Endothelial cell (in vitro differentiated cells): ENCODE measurements around the gene TLE3. TPM values are rescaled to one million over a fixed set of nuclear protein-coding genes. Genes with fewer than 3 reads are reported as not detected.

Source experiments
- DNase-seq: peaks from one replicate; pipeline ENCODE4 v3.0.0; 2021; ENCODE audit warnings: low spot score
- H3K27ac Mint-ChIP-seq: one replicate; pipeline ENCODE4 v1.8.0; 2021; ENCODE audit warnings: mixed read lengths, inconsistent platforms; ENCODE audit not compliant: unreplicated experiment
- H3K27me3 Mint-ChIP-seq: one replicate; pipeline ENCODE4 v1.8.0; 2021; ENCODE audit warnings: mild to moderate bottlenecking, moderate library complexity, mixed read lengths, inconsistent platforms; ENCODE audit not compliant: unreplicated experiment
- H3K36me3 Mint-ChIP-seq: one replicate; pipeline ENCODE4 v1.8.0; 2021; ENCODE audit warnings: mild to moderate bottlenecking, low read depth, mixed read lengths, inconsistent platforms; ENCODE audit not compliant: unreplicated experiment
- H3K4me1 Mint-ChIP-seq: one replicate; pipeline ENCODE4 v1.8.0; 2021; ENCODE audit warnings: mild to moderate bottlenecking, mixed read lengths, inconsistent platforms; ENCODE audit not compliant: unreplicated experiment
- H3K4me3 Mint-ChIP-seq: one replicate; pipeline ENCODE4 v1.8.0; 2021; ENCODE audit warnings: mild to moderate bottlenecking, mixed read lengths, inconsistent platforms; ENCODE audit not compliant: unreplicated experiment
- H3K9me3 Mint-ChIP-seq: one replicate; pipeline ENCODE4 v1.8.0; 2021; ENCODE audit warnings: mixed read lengths, inconsistent platforms; ENCODE audit not compliant: unreplicated experiment
- CTCF ChIP-seq: fragments of 200-600 bp; sonication (generic); IDR thresholded peaks from one replicate; pipeline ENCODE4 v1.5.0; 2021; ENCODE audit warnings: antibody characterized with exemption; ENCODE audit not compliant: unreplicated experiment
- total RNA-seq: library from RNA; stranded (reverse); fragmentation: NEBNext Ultra II Directional; extraction: Animal tissue kit (Norgen Biotek cat#: 25700); gene quantifications from one replicate; pipeline ENCODE4 v1.2.1, GENCODE V29; 2021; ENCODE audit not compliant: unreplicated experiment

The TLE3 gene
- total RNA-seq, 1 donor from 2014 or later = 80.8 TPM

DNA sequence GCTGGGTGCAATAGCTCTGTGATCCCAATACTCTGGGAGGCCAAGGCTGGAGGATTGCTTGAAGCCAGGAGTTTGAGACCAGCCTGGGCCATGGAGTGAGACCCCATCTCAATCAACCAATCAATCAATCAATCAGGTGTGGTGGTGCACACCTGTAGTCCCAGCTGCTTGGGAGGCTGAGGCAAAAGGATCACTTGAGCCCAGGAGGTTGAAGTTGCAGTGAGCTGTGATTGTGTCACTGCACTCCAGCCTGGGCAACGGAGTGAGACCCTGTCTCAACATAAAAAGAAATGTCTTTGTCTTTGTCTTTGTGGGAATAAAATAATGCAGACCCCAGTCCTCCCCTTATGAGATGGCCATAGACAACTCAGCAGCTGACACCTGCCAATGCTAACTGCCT, 34.9 kb upstream of the TLE3 start:
- Mint-ChIP-seq H3K27ac (no peak overlapping the region), H3K27me3 (no peaks in the 10 kb centered on the region), H3K4me3 (no peak overlapping the region), H3K36me3 (no peaks in the 10 kb centered on the region), H3K4me1 (no peaks in the 10 kb centered on the region), H3K9me3 (no peaks in the 10 kb centered on the region)
- TF ChIP-seq CTCF = no peak
- no peak for DNase-seq

GRCh38 chr15:70132139-70132538, 34.4 kb upstream of the TLE3 start:
- H3K36me3 Mint-ChIP-seq = no peaks in the 10 kb centered on the region
- TF ChIP-seq CTCF = no peak
- peaks cover 2% of the 10 kb centered on the region for H3K4me1 Mint-ChIP-seq
- no peaks in the 10 kb centered on the region for H3K27me3 Mint-ChIP-seq
- H3K9me3 Mint-ChIP-seq = no peaks in the 10 kb centered on the region
- H3K27ac Mint-ChIP-seq = no peak overlapping the region
- no peak for DNase-seq
- H3K4me3 Mint-ChIP-seq = no peak overlapping the region

- no peaks in the 10 kb centered on the region for H3K36me3 Mint-ChIP-seq
- H3K27ac Mint-ChIP-seq = no peak overlapping the region
- no peak for TF ChIP-seq CTCF
- DNase-seq = no peak
- H3K27me3 Mint-ChIP-seq = peaks cover 3% of the 10 kb centered on the region
- peaks cover 15% of the 10 kb centered on the region for H3K4me1 Mint-ChIP-seq
- no peaks in the 10 kb centered on the region for H3K9me3 Mint-ChIP-seq
- no peak overlapping the region for H3K4me3 Mint-ChIP-seq
Observed at GRCh38 chr15:70128414-70129140, 30.9 kb upstream of the TLE3 start.

DNA sequence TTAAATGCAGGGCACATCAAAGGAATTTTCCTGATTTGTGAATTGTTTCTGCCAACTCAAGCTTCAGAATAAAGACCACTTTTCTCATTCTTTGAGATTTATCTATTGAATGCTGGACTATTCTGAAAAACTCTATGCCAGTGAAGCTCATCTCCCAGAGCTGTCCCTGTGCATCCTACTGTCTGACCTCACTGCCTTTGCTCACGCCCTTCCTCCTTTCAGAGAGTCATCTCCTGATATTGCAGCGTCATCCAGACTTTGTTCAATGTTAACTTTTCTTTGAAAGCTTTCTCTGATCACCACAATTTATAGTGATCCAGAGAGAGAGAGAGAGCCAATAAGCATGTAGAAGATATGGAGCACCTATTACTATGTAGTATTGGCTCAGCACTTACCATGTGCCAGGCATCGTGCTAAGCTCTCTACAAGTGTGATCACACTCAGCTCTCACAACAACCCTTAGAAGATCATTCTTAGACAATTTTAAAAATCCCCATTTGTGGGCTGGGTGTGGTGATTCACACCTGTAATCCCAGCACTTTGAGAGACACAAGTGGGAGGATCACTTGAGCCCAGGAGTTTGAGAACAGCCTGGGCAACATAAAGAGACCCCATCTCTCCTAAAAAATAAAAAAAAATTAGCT, 30.2 kb upstream of the TLE3 start:
- H3K4me3 Mint-ChIP-seq = no peak overlapping the region
- H3K27me3 Mint-ChIP-seq = peaks cover 3% of the 10 kb centered on the region
- no peak overlapping the region for H3K27ac Mint-ChIP-seq

More for the DNA sequence above, 30.2 kb upstream of the TLE3 start:
- Mint-ChIP-seq H3K9me3 (no peaks in the 10 kb centered on the region), H3K4me1 (peaks cover 15% of the 10 kb centered on the region), H3K36me3 (no peaks in the 10 kb centered on the region)
- no peak for DNase-seq
- TF ChIP-seq CTCF = no peak
